Smooth muscle cell (in vitro differentiated cells): ENCODE results near the gene EPHA6. TPM values are rescaled to one million over a fixed set of nuclear protein-coding genes. Genes with fewer than 3 reads are reported as not detected.
"Not testable (repeated sequence)": the region's sequence is repeated elsewhere in the genome, so short reads cannot be mapped to it uniquely, and the experiment has no call there.

ENCODE experiments used
- DNase-seq: peaks from one replicate; lab custom pipeline; 2025; ENCODE audit not compliant: unreplicated experiment; lab: John Stamatoyannopoulos, UW
- H2AFZ ChIP-seq: fragments of 200-600 bp; sonication (generic); 2 replicates; pipeline ENCODE4 v1.6.0; 2016; ENCODE audit warnings: antibody characterized with exemption, low read depth, mild to moderate bottlenecking
- H3F3A ChIP-seq: fragments of 200-600 bp; sonication (generic); 2 replicates; pipeline ENCODE4 v1.6.0; 2017; ENCODE audit warnings: antibody characterized with exemption, low read depth
- H3K27ac ChIP-seq: fragments of 200-600 bp; sonication (generic); 2 replicates; pipeline ENCODE4 v1.5.1; 2016; ENCODE audit warnings: low read depth, mild to moderate bottlenecking
- H3K27me3 ChIP-seq: fragments of 200-600 bp; sonication (generic); 2 replicates; pipeline ENCODE4 v1.6.1; 2016; ENCODE audit warnings: low read depth, mild to moderate bottlenecking
- H3K36me3 ChIP-seq: fragments of 200-600 bp; sonication (generic); 2 replicates; pipeline ENCODE4 v1.5.1; 2016; ENCODE audit warnings: low read depth
- H3K4me1 ChIP-seq: fragments of 200-600 bp; sonication (generic); 2 replicates; pipeline ENCODE4 v1.5.1; 2016; ENCODE audit warnings: low read depth
- H3K4me2 ChIP-seq: fragments of 200-600 bp; sonication (generic); 2 replicates; pipeline ENCODE4 v1.6.0; 2016; ENCODE audit warnings: mild to moderate bottlenecking
- H3K4me3 ChIP-seq: fragments of 200-600 bp; sonication (generic); 2 replicates; pipeline ENCODE4 v1.5.1; 2016; ENCODE audit warnings: mild to moderate bottlenecking
- H3K79me2 ChIP-seq: fragments of 200-600 bp; sonication (generic); 2 replicates; pipeline ENCODE4 v1.6.0; 2016; ENCODE audit warnings: low read depth, mild to moderate bottlenecking
- H3K9ac ChIP-seq: fragments of 200-600 bp; sonication (generic); 2 replicates; pipeline ENCODE4 v1.6.0; 2016; ENCODE audit warnings: low read depth
- H3K9me3 ChIP-seq: fragments of 200-600 bp; sonication (generic); replicated peaks from 2 replicates; pipeline ENCODE4 v1.5.1; 2016; ENCODE audit warnings: low read depth
- H4K20me1 ChIP-seq: fragments of 200-600 bp; sonication (generic); 2 replicates; pipeline ENCODE4 v1.6.0; 2016; ENCODE audit warnings: low read depth
- CTCF ChIP-seq: fragments of 200-600 bp; sonication (generic); IDR thresholded peaks from 2 replicates; pipeline ENCODE4 v1.5.1; 2017; ENCODE audit warnings: borderline replicate concordance, mild to moderate bottlenecking, antibody characterized with exemption; ENCODE audit not compliant: insufficient read depth, poor library complexity, severe bottlenecking
- WGBS: methylation state at CpG from one replicate; pipeline ENCODE4 v1.1.7; 2016; ENCODE audit warnings: low lambda C conversion rate; 5-methylcytosine and 5-hydroxymethylcytosine counted together
- polyA plus RNA-seq: library from polyadenylated mRNA; unstranded; fragments of >200 nt; fragmentation: Nextera tagmentation; extraction: Ambion mirVana; gene quantifications from 2 replicates; pipeline ENCODE4 v1.2.1, GENCODE V29; 2016
- total RNA-seq: library from RNA; depleted of rRNA; stranded (reverse); fragments of >200 nt; gene quantifications from 2 replicates; pipeline ENCODE4 v1.2.3, GENCODE V29; 2014

Gene EPHA6
- total and polyA plus RNA-seq, 2 experiments from 2014 or later = 0.36 to 0.51 TPM

GRCh38 chr3:96961576-96961975 is 147.2 kb downstream of the EPHA6 start:
- Histone ChIP-seq H3K9ac (no peak overlapping the region), H3F3A (no peaks in the 10 kb centered on the region), H3K4me1 (no peaks in the 10 kb centered on the region), H3K27ac (no peak overlapping the region), H3K36me3 (no peaks in the 10 kb centered on the region), H3K79me2 (no peaks in the 10 kb centered on the region), H3K9me3 (no peaks in the 10 kb centered on the region), H3K27me3 (no peaks in the 10 kb centered on the region), H3K4me3 (no peak overlapping the region), H2AFZ (no peak overlapping the region), H4K20me1 (no peaks in the 10 kb centered on the region), H3K4me2 (no peak overlapping the region)
- no peak for TF ChIP-seq CTCF
- DNase-seq = no peak

GRCh38 chr3:96966181-96966929 is 152.0 kb downstream of the EPHA6 start:
- no peak overlapping the region for H3K4me2 ChIP-seq

GRCh38 chr3:96970211-96970610 is 155.8 kb downstream of the EPHA6 start:
- Histone ChIP-seq H3K36me3 (no peaks in the 10 kb centered on the region), H3K9ac (no peak overlapping the region), H3K9me3 (no peaks in the 10 kb centered on the region), H3F3A (no peaks in the 10 kb centered on the region), H3K4me3 (no peak overlapping the region), H3K79me2 (no peaks in the 10 kb centered on the region), H3K4me1 (no peaks in the 10 kb centered on the region), H3K4me2 (no peak overlapping the region), H3K27me3 (no peaks in the 10 kb centered on the region), H3K27ac (peak overlapping the region; percentile 57), H4K20me1 (no peaks in the 10 kb centered on the region), H2AFZ (peak overlapping the region; percentile 41)
- TF ChIP-seq CTCF = no peak
- 94% methylated on average over 2 of the region's 2 CpGs for WGBS
- no peak for DNase-seq

More at GRCh38 chr3:96966181-96966929, 152.0 kb downstream of the EPHA6 start:
- no peak for DNase-seq
- H3K27me3 ChIP-seq = no peaks in the 10 kb centered on the region
- no peak overlapping the region for H2AFZ ChIP-seq
- H3K79me2 ChIP-seq = no peaks in the 10 kb centered on the region
- H3F3A ChIP-seq = no peaks in the 10 kb centered on the region
- no peaks in the 10 kb centered on the region for H4K20me1 ChIP-seq
- H3K27ac ChIP-seq = no peak overlapping the region
- no peak overlapping the region for H3K9ac ChIP-seq
- no peaks in the 10 kb centered on the region for H3K36me3 ChIP-seq
- H3K9me3 ChIP-seq = no peaks in the 10 kb centered on the region
- WGBS = 89% methylated on average over 6 of the region's 6 CpGs
- H3K4me1 ChIP-seq = no peaks in the 10 kb centered on the region
- H3K4me3 ChIP-seq = no peak overlapping the region
- no peak for TF ChIP-seq CTCF

GRCh38 chr3:96977671-96978070 is 163.3 kb downstream of the EPHA6 start:
- Histone ChIP-seq H3K9ac (no peak overlapping the region), H3K4me1 (no peaks in the 10 kb centered on the region), H3K9me3 (no peaks in the 10 kb centered on the region), H4K20me1 (no peaks in the 10 kb centered on the region), H2AFZ (no peak overlapping the region), H3K27ac (no peak overlapping the region), H3K36me3 (no peaks in the 10 kb centered on the region), H3K27me3 (no peaks in the 10 kb centered on the region), H3K79me2 (no peaks in the 10 kb centered on the region), H3K4me3 (no peak overlapping the region), H3F3A (no peaks in the 10 kb centered on the region), H3K4me2 (no peak overlapping the region)
- no peak for DNase-seq
- no peak for TF ChIP-seq CTCF

- not testable (repeated sequence) for H4K20me1 ChIP-seq, H3F3A ChIP-seq, H3K27ac ChIP-seq, H3K9me3 ChIP-seq, DNase-seq, H3K4me3 ChIP-seq, H3K4me2 ChIP-seq, H3K4me1 ChIP-seq, H3K27me3 ChIP-seq, H3K36me3 ChIP-seq, H3K79me2 ChIP-seq, H3K9ac ChIP-seq, H2AFZ ChIP-seq
- 92% methylated on average over 7 of the region's 7 CpGs for WGBS
Observed at GRCh38 chr3:96983716-96984115, 169.3 kb downstream of the EPHA6 start.
